HG03469 (cell line): ENCODE data around the gene ZNF25.
"Not testable (repeated sequence)": the region's sequence is repeated elsewhere in the genome, so short reads cannot be mapped to it uniquely, and the experiment has no call there.

Experiments
- ATAC-seq: cut with Tn5 transposase; IDR thresholded peaks from one replicate; pipeline ENCODE4 v1.9.1; 2021; ENCODE audit warnings: mild to moderate bottlenecking, moderate library complexity, moderate number of reproducible peaks; ENCODE audit not compliant: unreplicated experiment

The ZNF25 gene

GRCh38 chr10:37948210-37948609 is 28.2 kb downstream of the ZNF25 start:
- no peak for ATAC-seq

- no peak for ATAC-seq
These were observed 28.9 kb downstream of the ZNF25 start for GRCh38 chr10:37947526-37947925.

GRCh38 chr10:37937864-37938263 is 38.6 kb downstream of the ZNF25 start:
- ATAC-seq = no peak

- no peak for ATAC-seq
These were observed 41.7 kb downstream of the ZNF25 start for GRCh38 chr10:37934791-37935190.

GRCh38 chr10:37930423-37930822 is 46.0 kb downstream of the ZNF25 start:
- ATAC-seq = no peak

GRCh38 chr10:37908165-37908564 is 68.3 kb downstream of the ZNF25 start:
- not testable (repeated sequence) for ATAC-seq

- no peak for ATAC-seq
These were observed 70.1 kb downstream of the ZNF25 start for GRCh38 chr10:37906382-37906781.
